HEK293T (cell line): ENCODE results near the gene HSD3B1.

Experiments used
- ARNT ChIP-seq: fragments of 450-650 bp; IDR thresholded peaks from 2 replicates; pipeline ENCODE4 v1.6.1; 2017; ENCODE audit warnings: mild to moderate bottlenecking
- CTBP1 ChIP-seq: fragments of 450-650 bp; IDR thresholded peaks from 2 replicates; pipeline ENCODE4 v1.6.1; 2016; ENCODE audit warnings: borderline replicate concordance
- ELF4 ChIP-seq: fragments of 450-650 bp; IDR thresholded peaks from 2 replicates; pipeline ENCODE4 v1.6.1; 2017; ENCODE audit warnings: antibody characterized with exemption
- FOXM1 ChIP-seq: fragments of 450-650 bp; IDR thresholded peaks from 2 replicates; pipeline ENCODE4 v1.6.1; 2017; ENCODE audit warnings: mild to moderate bottlenecking, borderline replicate concordance
- SP1 ChIP-seq: fragments of 450-650 bp; IDR thresholded peaks from 2 replicates; pipeline ENCODE4 v1.6.1; 2017
- SUZ12 ChIP-seq: fragments of 450-650 bp; IDR thresholded peaks from 2 replicates; pipeline ENCODE4 v1.6.1; 2016; ENCODE audit warnings: mild to moderate bottlenecking
- TARDBP ChIP-seq: fragments of 450-650 bp; IDR thresholded peaks from 2 replicates; pipeline ENCODE4 v1.6.1; 2016

DNA sequence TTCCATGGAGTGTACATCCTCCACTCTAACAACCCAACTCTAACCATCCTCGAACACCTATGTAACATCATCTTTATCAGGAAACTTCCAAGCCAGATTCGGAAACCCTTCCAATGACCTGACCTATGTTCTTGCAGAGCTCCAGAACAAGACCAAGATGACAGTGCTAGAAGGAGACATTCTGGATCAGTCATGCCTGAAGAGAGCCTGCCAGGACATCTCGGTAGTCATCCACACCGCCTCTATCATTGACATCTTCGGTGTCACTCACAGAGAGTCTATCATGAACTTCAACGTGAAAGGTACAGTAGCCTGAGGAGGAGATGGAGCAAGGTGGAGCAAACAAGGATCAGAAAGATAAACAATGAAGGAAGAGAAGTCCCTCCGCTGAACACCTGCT lies 36.1 kb upstream of the HSD3B1 start:
- TF ChIP-seq CTBP1 (no peak), SP1 (no peak), ELF4 (no peak), FOXM1 (no peak), TARDBP (no peak), ARNT (no peak), SUZ12 (no peak)
